Epithelial cell of esophagus (primary cell): ENCODE data around the gene TDO2.

ENCODE experiments used
- DNase-seq: peaks from one replicate; pipeline ENCODE4 v3.0.0; 2010; ENCODE audit warnings: low read depth
- H3K4me3 ChIP-seq: 2 replicates; pipeline ENCODE4 v1.5.1; 2011; ENCODE audit warnings: mild to moderate bottlenecking, low read length, control low read depth
- CTCF ChIP-seq: IDR thresholded peaks from 2 replicates; pipeline ENCODE4 v1.5.1; 2011; ENCODE audit warnings: low read depth, mild to moderate bottlenecking, low read length, control low read depth, inconsistent platforms; ENCODE audit not compliant: insufficient read depth; ENCODE audit errors: missing control alignments

The TDO2 gene

GRCh38 chr4:155950461-155950860 is 47.0 kb downstream of the TDO2 start:
- no peak for TF ChIP-seq CTCF
- no peak for DNase-seq
- H3K4me3 ChIP-seq: no peak overlapping the region

GRCh38 chr4:155952501-155952901 is 49.0 kb downstream of the TDO2 start:
- TF ChIP-seq CTCF: no peak
- H3K4me3 ChIP-seq: no peak overlapping the region
- DNase-seq: no peak

- peak; percentile 81 for DNase-seq
- H3K4me3 ChIP-seq: peak within 1 kb of the TSS; percentile 73
- TF ChIP-seq CTCF: peak; percentile 66
These were observed 49.9 kb downstream of the TDO2 start, which contains the start of gene CTSO for GRCh38 chr4:155953151-155954117. CTSO (minus strand) TSS chr4:155953866; CDS start chr4:155953847, 19 bp downstream.

- DNase-seq: no peak
- peak overlapping the region; percentile 73 for H3K4me3 ChIP-seq
- TF ChIP-seq CTCF: no peak
These were observed 50.7 kb downstream of the TDO2 start for GRCh38 chr4:155954118-155954685.

- no peak for TF ChIP-seq CTCF
- DNase-seq: no peak
- no peak overlapping the region for H3K4me3 ChIP-seq
These were observed 51.4 kb downstream of the TDO2 start for GRCh38 chr4:155954939-155955338.

- no peak for DNase-seq
- H3K4me3 ChIP-seq: no peak overlapping the region
- TF ChIP-seq CTCF: no peak
These were observed 53.0 kb downstream of the TDO2 start for GRCh38 chr4:155956461-155956860.
